ENCODE results near the gene SORCS2.

GRCh38 chr4:7389101-7389701 lies 196.9 kb downstream of the SORCS2 start:
- TF ChIP-seq EZH2 (IDR thresholded peaks at IDR 0.05; ENCODE audit: borderline replicate concordance, low read depth, low read length, severe bottlenecking) (no peak), CTCF (IDR thresholded peaks at IDR 0.05; ENCODE audit: borderline replicate concordance, extremely low read depth, low read length, poor library complexity, severe bottlenecking) (no peak)
